ENCODE data around the gene NEO1.
"Not testable (repeated sequence)": the region's sequence is repeated elsewhere in the genome, so short reads cannot be mapped to it uniquely, and the experiment has no call there.

Gene NEO1

GRCh38 chr15:73273181-73274002, 221.1 kb downstream of the NEO1 start:
- DNase-seq, result peak; percentile 63 to 74 (median 71)

DNA sequence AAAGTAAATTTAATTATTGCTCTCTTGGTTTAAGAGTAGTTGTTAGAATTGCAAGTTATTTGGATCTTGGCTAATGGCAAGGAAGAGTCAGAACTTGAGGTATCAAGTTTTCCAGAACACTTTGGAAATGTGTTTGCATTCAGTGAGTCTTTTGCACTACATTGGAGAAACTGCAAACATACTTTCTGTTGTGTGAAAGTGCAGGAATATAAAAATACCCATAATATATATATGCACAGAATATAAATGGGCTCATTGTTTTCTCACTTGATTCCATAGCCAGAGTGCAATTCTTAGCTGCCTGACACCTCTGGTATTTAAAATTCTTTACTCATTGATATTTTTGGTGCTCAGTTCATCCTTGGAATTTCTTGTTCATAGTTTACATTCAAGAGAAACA, 223.6 kb downstream of the NEO1 start:
- DNase-seq, result no peak

DNA sequence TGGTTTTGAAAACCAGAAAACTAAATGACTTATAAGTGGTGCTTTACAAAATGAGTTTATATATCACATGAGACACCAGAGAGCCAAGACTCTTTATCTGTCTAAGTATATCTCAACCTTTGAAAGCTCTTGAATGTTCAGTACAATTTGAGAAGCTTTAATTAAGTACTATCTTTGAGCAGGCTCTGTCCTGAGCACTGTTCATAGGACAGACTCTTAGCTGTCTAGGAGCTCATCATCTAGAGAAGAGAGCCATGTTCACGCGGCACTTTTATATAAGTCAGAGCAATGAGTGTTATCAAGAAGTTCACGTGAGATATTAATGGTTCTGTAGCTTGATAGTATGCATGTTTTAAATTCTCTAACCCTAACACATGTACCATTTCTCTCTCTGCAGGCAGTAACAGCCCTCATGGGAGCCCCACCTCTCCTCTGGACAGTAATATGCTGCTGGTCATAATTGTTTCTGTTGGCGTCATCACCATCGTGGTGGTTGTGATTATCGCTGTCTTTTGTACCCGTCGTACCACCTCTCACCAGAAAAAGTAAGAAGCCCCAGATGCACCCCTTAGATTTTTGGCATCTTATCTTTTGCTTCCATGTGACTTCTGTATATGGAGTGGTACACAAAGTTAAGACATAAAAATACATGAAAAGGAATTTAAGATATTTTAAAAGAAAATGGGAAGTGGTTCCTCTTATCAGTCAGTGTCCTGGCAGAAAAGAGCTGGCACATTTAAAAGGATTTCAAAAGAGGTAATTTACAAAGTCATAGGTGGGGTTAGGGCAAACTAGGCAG, 230.5 kb downstream of the NEO1 start:
- DNase-seq, result no peak

DNA sequence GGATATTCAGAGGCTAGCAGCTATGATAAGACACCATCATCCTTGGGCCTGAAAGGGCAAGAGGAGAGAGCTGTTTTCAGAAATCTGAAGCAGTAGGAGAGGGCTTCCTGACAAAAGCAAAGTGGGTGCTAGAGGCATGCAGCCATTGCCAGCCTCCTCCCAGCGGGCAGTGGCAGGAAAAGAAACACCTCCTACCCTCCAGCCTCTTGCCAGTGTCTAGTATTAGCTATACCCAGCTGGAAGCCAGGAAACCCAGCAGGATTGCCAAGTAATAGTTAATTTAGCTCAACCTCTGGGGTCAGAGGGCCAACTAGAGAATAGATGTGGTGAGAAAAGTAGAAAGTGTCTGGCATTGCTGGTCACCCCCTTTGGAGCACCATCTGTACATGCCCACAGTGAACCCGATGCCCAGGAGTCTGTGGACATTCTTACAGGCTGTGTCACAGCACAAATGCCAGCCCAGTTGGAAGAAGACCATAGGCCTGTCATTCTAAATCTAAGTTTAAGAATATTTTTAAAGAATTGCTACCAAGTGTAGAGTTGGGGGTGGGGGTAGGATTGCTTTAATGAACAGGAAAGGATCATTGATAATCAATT, 231.2 kb downstream of the NEO1 start:
- DNase-seq, result no peak

DNA sequence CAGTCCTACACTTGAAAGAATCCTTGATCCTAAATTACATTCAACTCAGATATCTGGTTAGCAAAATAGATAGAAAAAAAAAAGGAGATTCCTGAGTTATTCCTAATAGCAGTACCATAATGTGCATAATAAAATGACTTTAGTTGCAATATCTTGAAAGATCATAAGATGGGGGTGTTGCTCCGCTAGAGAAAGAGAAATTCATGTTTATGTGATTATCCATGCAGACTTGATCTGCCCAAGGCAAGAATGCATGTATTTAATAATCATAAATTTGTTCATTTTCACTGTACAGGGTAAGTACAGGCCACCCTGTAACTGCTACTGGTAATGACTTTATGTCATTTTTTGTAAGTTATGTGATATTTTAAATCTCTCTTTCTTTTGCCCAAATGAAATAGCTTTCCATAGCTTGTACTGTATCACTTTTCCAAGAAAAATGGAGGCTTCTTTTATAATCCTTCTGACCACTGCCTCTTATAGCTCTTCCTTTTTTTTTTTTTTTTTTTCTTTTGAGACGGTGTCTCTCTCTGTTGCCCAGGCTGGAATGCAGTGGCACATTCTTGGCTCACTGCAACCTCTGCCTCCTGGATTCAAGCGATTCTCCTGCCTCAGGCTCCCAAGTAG, 231.9 kb downstream of the NEO1 start:
- peak; percentile 32 to 66 (median 57) for DNase-seq

DNA sequence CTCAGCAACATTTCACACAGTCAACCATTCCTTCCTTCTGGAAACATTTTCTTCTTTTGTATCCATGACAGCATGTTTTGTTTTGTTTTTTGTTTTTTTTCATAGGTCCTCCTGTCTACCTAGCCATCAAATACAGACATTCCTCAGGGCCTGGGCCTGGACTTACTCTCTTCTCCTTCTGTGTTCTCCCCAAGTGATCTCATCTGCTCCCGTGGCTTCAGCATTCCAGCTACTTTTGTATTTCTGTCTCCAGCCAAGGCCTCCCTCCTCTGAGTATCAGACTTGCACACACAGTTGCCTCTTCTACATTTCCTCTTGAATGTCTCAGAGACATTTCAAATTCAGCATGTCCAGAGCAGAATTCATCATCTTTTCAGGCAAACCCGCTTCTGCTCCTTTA, 234.0 kb downstream of the NEO1 start:
- DNase-seq, result no peak

GRCh38 chr15:73287019-73287418, 234.8 kb downstream of the NEO1 start:
- peak; percentile 54 to 71 (median 64) for DNase-seq

GRCh38 chr15:73291441-73291840, 239.2 kb downstream of the NEO1 start:
- no peak for DNase-seq

GRCh38 chr15:73293773-73294172, 241.5 kb downstream of the NEO1 start:
- no peak for DNase-seq

GRCh38 chr15:73295630-73296286, 243.5 kb downstream of the NEO1 start:
- DNase-seq, result peak; percentile 64 to 79 (median 71)

DNA sequence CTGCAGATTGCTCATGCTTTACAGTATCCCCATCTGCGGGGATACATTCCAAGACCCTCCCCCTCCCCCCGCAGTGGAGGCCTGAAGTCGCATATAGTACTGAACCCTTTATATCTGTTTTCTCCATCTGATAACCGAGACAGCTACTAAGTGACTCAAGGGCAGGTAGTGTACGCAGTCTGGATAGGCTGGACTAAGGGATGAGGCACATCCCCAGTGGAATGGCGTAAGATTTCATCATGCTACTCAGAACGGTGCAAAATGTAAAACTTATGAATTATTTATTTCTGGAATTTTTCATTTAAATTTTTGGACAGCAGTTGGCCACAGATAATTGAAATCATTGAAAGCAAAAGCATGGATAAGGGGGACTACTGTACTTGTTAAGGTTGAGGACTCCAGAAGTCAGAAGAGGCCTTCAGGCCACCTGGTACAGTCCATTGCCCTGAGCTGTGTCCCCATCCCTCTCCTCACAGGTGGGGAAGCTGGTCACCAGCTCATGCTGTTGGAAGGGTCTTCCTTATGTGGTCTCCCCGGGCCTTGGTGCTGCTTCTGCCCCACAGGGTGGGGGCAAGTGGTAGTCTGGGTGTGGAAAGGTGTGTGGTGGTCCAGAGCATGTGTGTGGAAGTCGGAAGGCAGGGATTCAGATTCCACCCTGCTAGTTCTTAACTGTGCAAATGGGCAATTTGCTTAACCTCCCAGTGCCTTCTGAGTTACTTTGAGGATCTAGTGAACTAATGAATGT, 244.5 kb downstream of the NEO1 start:
- no peak for DNase-seq

GRCh38 chr15:73298522-73299245, 246.4 kb downstream of the NEO1 start:
- DNase-seq, result peak; percentile 49 to 63 (median 50)

DNA sequence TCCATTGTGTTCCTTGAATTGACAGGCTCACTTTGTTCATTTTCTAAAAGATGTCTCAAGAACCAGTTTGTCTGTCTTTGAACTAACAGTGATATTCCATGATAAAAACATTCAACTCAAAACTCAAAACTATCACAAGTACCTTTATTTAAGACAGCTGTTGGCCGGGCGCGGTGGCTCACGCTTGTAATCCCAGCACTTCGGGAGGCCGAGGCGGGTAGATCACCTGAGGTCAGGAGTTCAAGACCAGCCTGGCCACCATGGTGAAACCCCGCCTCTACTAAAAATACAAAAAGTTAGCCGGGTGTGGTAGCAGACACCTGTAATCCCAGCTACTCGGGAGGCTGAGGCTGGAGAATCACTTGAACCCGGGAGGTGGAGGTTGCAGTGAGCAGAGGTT, 248.0 kb downstream of the NEO1 start:
- not testable (repeated sequence) for DNase-seq

- DNase-seq, result peak in 2 of 3 donors; percentile 26 to 32
These were observed 251.4 kb downstream of the NEO1 start for GRCh38 chr15:73303636-73304035.

DNA sequence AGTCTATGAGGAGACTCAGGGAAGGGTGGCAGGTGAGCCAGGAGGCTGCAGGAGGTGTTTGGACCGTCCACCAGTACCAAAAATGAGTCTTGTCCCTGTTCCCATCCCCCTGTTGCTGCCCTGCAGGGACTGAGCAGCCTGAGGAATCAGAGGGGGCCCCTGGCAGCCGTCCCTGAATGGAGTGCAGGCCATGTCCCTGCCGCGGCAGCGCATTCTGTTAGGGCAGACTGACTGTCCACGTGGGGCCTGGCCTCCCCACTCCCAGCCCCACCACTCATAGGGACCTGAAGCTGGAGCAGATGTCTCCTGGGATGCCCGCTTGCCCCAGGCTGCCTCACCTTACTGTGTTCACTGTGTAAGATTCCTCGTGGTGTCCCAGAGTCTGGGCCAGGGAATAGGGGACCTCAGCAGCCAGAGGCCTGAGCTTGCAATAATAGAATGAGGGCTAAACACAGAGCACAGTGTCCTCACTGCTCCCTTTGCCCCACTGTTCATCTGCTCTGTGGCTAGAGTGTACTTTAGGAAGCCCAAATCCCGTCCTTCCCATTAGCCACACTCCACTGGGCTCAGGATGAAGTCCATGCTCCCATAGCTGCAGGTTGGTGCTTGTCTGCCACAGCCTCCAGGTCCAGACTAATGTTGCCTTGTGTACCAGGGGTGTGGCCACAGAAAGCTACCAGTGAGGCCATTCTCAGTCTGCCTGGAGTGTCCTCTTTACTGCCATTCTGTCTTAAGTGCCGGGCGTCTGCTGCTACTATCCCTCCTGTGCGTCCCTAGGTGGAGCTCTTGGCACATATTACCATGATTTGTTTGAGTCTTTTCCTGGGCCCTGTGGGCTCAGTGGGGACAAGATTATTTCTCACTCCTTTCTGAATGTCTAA, 253.3 kb downstream of the NEO1 start:
- DNase-seq, result peak; percentile 77 to 78 (median 77)

DNA sequence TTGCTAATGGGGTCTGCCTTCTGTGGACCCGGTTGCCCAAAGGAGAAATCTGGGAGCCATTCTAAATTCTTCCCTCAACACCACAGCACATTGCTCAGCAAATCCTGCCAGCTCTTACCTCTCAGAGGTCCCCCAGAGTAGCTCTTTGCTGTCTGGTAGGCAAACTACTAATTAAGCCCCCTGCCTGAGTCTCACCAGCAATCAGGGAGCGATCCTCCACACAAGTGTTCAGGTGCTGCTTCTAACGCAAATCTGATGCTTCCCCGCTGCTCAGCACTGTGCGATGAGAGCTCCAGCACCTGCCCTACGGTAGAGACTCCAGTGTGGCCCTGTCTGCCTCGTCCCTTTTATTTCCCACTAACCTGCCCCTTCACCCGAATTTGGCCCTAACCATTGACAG, 256.0 kb downstream of the NEO1 start:
- no peak for DNase-seq

GRCh38 chr15:73313861-73314260, 261.6 kb downstream of the NEO1 start:
- DNase-seq, result no peak

DNA sequence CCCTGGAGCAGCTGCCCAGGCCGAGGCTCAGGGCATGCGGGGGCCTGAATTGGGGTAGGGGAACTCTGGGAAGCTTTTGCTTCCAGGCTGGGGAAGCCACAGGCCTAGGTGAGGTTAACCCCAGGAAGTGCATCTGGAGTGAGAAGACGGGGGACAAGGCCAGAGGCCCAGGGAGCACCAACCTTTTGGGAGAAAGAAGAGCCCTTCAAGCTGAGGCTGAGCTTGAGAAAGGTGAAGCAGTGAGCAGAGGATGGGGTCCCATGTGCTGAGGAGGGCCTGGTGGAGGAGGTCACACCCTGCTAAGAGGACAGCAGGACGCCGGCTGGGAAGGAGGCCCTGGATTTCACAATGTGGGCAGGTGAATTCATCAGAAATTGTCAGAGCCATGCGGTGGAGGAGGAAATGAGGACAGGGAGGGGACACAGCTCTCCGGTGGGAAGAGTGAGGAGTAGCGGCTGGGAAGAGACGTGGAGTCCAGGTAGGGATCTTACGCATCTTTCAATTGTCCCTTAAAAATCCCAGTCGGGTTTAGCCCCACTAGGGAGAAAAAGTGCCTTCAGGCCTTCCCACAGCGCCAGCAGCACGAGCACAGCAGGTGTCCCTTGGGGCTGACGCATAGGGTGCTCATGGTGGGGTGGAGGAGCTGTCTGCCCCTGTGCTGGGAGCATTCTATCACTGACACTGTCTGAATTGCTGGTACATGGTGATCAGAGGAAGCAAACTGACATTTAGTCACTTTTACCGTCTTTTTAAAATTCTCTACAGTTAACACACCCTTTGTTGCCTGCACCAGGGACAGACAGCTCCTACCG, 265.6 kb downstream of the NEO1 start:
- no peak for DNase-seq
